ENCODE data around the gene NECAB3. TPM values are rescaled to one million over a fixed set of nuclear protein-coding genes. Genes with fewer than 3 reads are reported as not detected.

The NECAB3 gene
- total and polyA plus RNA-seq, 7 donors = 27.1 to 50.1 (median 44.6) TPM

DNA sequence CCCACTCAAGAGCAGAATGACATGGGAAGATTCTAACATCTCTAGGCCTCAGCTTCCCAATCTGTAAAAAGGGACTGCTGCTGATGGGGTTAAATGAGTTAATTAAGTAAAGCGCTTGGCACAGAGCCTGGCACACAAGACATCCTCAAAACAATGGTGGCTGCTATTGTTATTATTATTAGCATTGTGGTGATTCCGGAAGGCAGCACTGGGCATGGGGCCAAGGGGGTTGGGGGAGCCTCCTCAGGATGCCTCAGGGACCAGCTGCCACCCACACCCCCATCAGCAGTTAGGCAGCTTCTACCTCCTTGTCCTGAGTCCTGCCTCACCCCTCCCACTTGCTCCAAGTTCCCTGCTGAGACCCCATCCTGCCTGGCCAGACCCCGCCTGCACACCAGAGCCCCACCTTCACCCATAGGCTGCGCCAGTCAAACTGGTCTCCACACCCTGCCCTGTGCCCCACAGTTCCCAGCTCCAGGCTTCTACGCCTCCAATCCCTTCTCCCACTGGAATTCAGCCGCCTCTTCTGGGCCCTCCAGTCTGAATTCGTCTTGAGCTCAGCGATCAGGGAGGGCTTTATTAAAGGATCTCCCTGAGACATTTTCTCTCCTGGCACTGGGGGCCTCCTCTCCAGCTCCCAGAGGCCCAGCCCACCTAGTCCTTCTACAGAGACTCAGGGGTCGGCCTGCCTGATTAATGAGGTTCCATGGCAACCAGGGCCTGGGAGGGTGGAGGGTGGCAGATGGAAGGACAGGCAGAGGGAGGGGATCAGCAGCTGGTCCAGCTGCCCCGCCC lies 10.5 kb upstream of the NECAB3 start:
- H3K27ac ChIP-seq = peak overlapping the region in 1 of 4 donors; percentile 34
- DNase-seq = no peak
- intact Hi-C loops (cut with DNase I) = loop anchor here (5.0 kb wide), 1 partner anchor 48 kb away; the partner anchor contains the start of gene ZNF341
- H3K36me3 ChIP-seq = no peaks in the 10 kb centered on the region
- peak overlapping the region in 1 of 4 donors; percentile 51 for H3K4me3 ChIP-seq
- no peak for TF ChIP-seq POLR2A (IDR thresholded peaks at IDR 0.05)
- no peak for TF ChIP-seq POLR2AphosphoS5 (IDR thresholded peaks at IDR 0.05)
- TF ChIP-seq EP300 (IDR thresholded peaks at IDR 0.05) = no peak
- TF ChIP-seq, protein P1, sequence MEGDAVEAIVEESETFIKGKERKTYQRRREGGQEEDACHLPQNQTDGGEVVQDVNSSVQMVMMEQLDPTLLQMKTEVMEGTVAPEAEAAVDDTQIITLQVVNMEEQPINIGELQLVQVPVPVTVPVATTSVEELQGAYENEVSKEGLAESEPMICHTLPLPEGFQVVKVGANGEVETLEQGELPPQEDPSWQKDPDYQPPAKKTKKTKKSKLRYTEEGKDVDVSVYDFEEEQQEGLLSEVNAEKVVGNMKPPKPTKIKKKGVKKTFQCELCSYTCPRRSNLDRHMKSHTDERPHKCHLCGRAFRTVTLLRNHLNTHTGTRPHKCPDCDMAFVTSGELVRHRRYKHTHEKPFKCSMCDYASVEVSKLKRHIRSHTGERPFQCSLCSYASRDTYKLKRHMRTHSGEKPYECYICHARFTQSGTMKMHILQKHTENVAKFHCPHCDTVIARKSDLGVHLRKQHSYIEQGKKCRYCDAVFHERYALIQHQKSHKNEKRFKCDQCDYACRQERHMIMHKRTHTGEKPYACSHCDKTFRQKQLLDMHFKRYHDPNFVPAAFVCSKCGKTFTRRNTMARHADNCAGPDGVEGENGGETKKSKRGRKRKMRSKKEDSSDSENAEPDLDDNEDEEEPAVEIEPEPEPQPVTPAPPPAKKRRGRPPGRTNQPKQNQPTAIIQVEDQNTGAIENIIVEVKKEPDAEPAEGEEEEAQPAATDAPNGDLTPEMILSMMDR (IDR thresholded peaks at IDR 0.05) = no peak
- H3K9me3 ChIP-seq = no peaks in the 10 kb centered on the region
- WGBS, 2 donors = 20 to 48% methylated on average over 10 of the region's 10 CpGs
- no peaks in the 10 kb centered on the region for H3K27me3 ChIP-seq
- H3K4me1 ChIP-seq = peaks cover 0 to 19% (median 15%) of the 10 kb centered on the region in 4 donors

DNA sequence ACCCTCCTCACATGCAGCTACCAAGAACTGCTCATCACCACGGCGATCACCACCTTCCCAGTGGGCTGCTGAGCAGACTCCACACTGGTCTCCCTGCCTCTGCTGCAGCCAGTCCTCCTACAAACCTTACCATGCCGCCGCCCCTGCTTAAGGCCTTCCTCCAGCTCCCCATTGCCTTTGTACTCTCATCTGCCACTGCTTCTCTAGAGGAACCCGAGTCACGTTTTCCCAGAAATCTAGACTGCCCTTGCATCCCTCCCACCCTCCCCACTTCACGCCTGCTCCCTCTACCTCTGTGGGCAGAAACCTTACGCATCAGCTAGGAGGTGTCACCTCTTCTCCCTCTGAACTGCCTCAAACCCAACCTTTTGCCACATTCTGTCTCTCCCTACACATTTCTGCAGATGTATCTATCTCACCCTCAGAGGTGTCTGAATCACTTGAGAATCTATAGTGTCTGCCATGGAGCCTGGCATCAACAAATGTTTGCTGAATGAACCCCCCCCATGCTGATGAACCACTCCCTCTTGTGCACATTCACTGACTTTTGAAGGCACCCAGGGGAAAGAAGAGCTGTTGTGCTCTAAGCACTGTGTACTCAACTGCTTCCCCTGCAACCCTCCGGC lies 7.6 kb upstream of the NECAB3 start:
- Histone ChIP-seq H3K9me3 (no peaks in the 10 kb centered on the region), H3K27ac (no peak overlapping the region), H3K27me3 (no peaks in the 10 kb centered on the region), H3K4me3 (no peak overlapping the region), H3K36me3 (no peaks in the 10 kb centered on the region), H3K4me1 (peaks cover 0 to 17% (median 14%) of the 10 kb centered on the region in 4 donors)
- DNase-seq = no peak
- WGBS, 2 donors = 85 to 90% methylated on average over 9 of the region's 9 CpGs
- intact Hi-C loops (cut with DNase I) = no loop called here
- TF ChIP-seq POLR2A (IDR thresholded peaks at IDR 0.05) (no peak), EP300 (IDR thresholded peaks at IDR 0.05) (no peak), POLR2AphosphoS5 (IDR thresholded peaks at IDR 0.05) (no peak)
- TF ChIP-seq, protein P1 (IDR thresholded peaks at IDR 0.05) = no peak

DNA sequence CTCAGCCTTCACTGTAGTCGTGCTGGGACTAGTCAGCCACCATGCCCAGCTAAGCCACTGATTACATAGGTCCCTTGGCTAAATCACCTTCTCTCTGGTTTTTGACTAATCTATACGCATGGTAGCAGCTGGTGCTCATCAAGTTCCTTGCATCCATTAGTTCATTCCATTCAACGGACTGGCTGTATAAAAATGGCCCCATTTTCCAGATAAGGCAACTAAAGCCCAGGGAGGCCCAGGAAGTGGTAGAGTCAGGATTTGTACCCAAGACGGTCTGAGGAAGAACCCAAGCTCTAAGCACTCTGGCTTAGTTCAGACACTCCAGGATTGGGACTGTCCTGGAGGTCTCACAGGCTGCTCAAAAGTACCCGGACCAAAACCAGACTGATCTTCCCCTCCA lies 7.1 kb upstream of the NECAB3 start:
- TF ChIP-seq POLR2AphosphoS5 (IDR thresholded peaks at IDR 0.05) (no peak), POLR2A (IDR thresholded peaks at IDR 0.05) (no peak), EP300 (IDR thresholded peaks at IDR 0.05) (no peak)
- TF ChIP-seq, protein P1 (IDR thresholded peaks at IDR 0.05) = no peak
- no peak overlapping the region for H3K4me3 ChIP-seq
- no peak for DNase-seq
- H3K36me3 ChIP-seq = no peaks in the 10 kb centered on the region
- H3K27ac ChIP-seq = no peak overlapping the region
- intact Hi-C loops (cut with DNase I) = no loop called here
- no peaks in the 10 kb centered on the region for H3K27me3 ChIP-seq
- H3K4me1 ChIP-seq = peaks cover 0 to 17% (median 15%) of the 10 kb centered on the region in 4 donors
- no peaks in the 10 kb centered on the region for H3K9me3 ChIP-seq
- WGBS, 2 donors = 89 to 90% methylated on average over 5 of the region's 5 CpGs

DNA sequence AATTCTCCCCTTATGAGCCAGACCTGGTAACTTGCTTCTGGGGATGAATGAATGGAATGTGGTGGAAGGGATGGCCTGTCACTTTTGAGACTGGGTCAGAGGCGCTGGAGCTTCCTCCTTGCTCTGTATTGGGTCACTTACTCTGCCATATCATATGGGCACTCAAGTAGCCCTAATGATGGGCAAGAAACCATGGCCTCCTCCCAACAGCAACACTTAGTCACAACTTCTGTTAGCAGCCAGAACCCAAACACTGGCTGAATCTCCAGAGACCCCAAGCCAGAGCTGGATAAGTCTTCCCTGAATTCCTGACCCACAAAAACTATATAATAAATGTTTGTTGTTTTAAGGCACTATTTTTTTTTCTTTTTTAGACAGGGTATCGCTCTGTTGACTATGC lies 6.5 kb upstream of the NECAB3 start:
- no peak overlapping the region for H3K4me3 ChIP-seq
- TF ChIP-seq EP300 (IDR thresholded peaks at IDR 0.05) (no peak), POLR2AphosphoS5 (IDR thresholded peaks at IDR 0.05) (no peak), POLR2A (IDR thresholded peaks at IDR 0.05) (no peak)
- TF ChIP-seq, protein P1 (IDR thresholded peaks at IDR 0.05) = no peak
- H3K36me3 ChIP-seq = no peaks in the 10 kb centered on the region
- H3K27me3 ChIP-seq = no peaks in the 10 kb centered on the region
- intact Hi-C loops (cut with DNase I) = no loop called here
- no peak for DNase-seq
- peaks cover 0 to 21% (median 19%) of the 10 kb centered on the region in 4 donors for H3K4me1 ChIP-seq
- H3K27ac ChIP-seq = no peak overlapping the region
- no peaks in the 10 kb centered on the region for H3K9me3 ChIP-seq
- 95 to 97% methylated on average over 2 of the region's 2 CpGs for WGBS, 2 donors
